ENCODE measurements around the gene CENPC.
A peak's percentile ranks its signal among the peaks of the same experiment; 100 is the strongest.

CENPC gene

GRCh38 chr4:67468830-67469229, 76.5 kb downstream of the CENPC start (continued):
- TF ChIP-seq PATZ1 (CRISPR knock-in tag; IDR thresholded peaks at IDR 0.05; ENCODE audit: borderline replicate concordance) (no peak), BACH2 (CRISPR knock-in tag; IDR thresholded peaks at IDR 0.05; ENCODE audit: borderline replicate concordance) (no peak), TOX (CRISPR knock-in tag; IDR thresholded peaks at IDR 0.05; ENCODE audit: borderline replicate concordance) (no peak), TCF4 (CRISPR knock-in tag; IDR thresholded peaks at IDR 0.05; ENCODE audit: borderline replicate concordance) (no peak), CSDC2 (CRISPR knock-in tag; IDR thresholded peaks at IDR 0.05) (no peak), PPARA (CRISPR knock-in tag; IDR thresholded peaks at IDR 0.05; ENCODE audit: borderline replicate concordance) (no peak), ZFP3 (CRISPR knock-in tag; IDR thresholded peaks at IDR 0.05) (no peak)
- TF ChIP-seq, protein P1, sequence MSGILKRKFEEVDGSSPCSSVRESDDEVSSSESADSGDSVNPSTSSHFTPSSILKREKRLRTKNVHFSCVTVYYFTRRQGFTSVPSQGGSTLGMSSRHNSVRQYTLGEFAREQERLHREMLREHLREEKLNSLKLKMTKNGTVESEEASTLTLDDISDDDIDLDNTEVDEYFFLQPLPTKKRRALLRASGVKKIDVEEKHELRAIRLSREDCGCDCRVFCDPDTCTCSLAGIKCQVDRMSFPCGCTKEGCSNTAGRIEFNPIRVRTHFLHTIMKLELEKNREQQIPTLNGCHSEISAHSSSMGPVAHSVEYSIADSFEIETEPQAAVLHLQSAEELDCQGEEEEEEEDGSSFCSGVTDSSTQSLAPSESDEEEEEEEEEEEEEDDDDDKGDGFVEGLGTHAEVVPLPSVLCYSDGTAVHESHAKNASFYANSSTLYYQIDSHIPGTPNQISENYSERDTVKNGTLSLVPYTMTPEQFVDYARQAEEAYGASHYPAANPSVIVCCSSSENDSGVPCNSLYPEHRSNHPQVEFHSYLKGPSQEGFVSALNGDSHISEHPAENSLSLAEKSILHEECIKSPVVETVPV (CRISPR knock-in tag; IDR thresholded peaks at IDR 0.05) = no peak

DNA sequence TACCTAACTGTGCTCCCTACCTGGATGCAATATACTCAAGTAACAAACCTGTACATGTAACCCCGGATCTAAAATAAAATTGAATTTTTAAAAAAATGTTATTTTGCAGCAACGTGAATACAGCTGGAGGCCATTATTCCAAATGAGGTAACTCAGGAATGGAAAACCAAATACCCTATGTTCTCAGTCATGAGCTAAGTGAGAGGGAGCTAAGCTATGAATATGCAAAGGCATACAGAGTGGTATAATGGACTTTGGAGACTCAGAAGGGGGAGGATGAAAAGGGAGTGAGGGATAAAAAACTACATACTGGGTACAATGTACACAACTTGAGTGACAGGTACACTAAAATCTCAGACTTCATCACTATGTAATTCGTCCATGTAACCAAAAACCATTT, 78.6 kb downstream of the CENPC start:
- no peak for ATAC-seq
- TF ChIP-seq ZNF8 (CRISPR knock-in tag; IDR thresholded peaks at IDR 0.05) (no peak), RARB (CRISPR knock-in tag; IDR thresholded peaks at IDR 0.05) (no peak), GLIS3 (CRISPR knock-in tag; IDR thresholded peaks at IDR 0.05) (no peak), ZC3H10 (CRISPR knock-in tag; IDR thresholded peaks at IDR 0.05) (no peak), BACH2 (CRISPR knock-in tag; IDR thresholded peaks at IDR 0.05; ENCODE audit: borderline replicate concordance) (no peak), ZFP3 (CRISPR knock-in tag; IDR thresholded peaks at IDR 0.05) (no peak), OSR1 (CRISPR knock-in tag; IDR thresholded peaks at IDR 0.05) (no peak), ZNF70 (CRISPR knock-in tag; IDR thresholded peaks at IDR 0.05) (no peak), ISL1 (CRISPR knock-in tag; IDR thresholded peaks at IDR 0.05) (no peak), SNAI2 (CRISPR knock-in tag; IDR thresholded peaks at IDR 0.05) (no peak), ZFP30 (CRISPR knock-in tag; IDR thresholded peaks at IDR 0.05) (no peak)
- TF ChIP-seq, protein P2, sequence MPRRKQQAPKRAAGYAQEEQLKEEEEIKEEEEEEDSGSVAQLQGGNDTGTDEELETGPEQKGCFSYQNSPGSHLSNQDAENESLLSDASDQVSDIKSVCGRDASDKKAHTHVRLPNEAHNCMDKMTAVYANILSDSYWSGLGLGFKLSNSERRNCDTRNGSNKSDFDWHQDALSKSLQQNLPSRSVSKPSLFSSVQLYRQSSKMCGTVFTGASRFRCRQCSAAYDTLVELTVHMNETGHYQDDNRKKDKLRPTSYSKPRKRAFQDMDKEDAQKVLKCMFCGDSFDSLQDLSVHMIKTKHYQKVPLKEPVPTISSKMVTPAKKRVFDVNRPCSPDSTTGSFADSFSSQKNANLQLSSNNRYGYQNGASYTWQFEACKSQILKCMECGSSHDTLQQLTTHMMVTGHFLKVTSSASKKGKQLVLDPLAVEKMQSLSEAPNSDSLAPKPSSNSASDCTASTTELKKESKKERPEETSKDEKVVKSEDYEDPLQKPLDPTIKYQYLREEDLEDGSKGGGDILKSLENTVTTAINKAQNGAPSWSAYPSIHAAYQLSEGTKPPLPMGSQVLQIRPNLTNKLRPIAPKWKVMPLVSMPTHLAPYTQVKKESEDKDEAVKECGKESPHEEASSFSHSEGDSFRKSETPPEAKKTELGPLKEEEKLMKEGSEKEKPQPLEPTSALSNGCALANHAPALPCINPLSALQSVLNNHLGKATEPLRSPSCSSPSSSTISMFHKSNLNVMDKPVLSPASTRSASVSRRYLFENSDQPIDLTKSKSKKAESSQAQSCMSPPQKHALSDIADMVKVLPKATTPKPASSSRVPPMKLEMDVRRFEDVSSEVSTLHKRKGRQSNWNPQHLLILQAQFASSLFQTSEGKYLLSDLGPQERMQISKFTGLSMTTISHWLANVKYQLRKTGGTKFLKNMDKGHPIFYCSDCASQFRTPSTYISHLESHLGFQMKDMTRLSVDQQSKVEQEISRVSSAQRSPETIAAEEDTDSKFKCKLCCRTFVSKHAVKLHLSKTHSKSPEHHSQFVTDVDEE (CRISPR knock-in tag; IDR thresholded peaks at IDR 0.05) = no peak
- TF ChIP-seq, protein P1 (CRISPR knock-in tag; IDR thresholded peaks at IDR 0.05) = no peak

- TF ChIP-seq, protein P1 (CRISPR knock-in tag; IDR thresholded peaks at IDR 0.05) = no peak
- no peak for TF ChIP-seq PATZ1 (CRISPR knock-in tag; IDR thresholded peaks at IDR 0.05; ENCODE audit: borderline replicate concordance)
- ATAC-seq = peak; percentile 24; the same call in 1 of the 3 replicates
These were observed 79.6 kb downstream of the CENPC start for GRCh38 chr4:67465763-67466052.

All from SK-N-SH treated with all-trans-retinoic acid at 6 μM for 48 hours (cell line).